ENCODE data around the gene FIZ1.

FIZ1 gene

GRCh38 chr19:55635334-55635717 is 36.0 kb upstream of the FIZ1 start:
- no peak for DNase-seq

- DNase-seq = no peak
Measured at GRCh38 chr19:55633861-55634260, 34.5 kb upstream of the FIZ1 start.

- peak; percentile 90 for DNase-seq
Measured at GRCh38 chr19:55632463-55632834, 33.1 kb upstream of the FIZ1 start.

- peak; percentile 62 for DNase-seq
Measured at GRCh38 chr19:55626350-55626749, 27.0 kb upstream of the FIZ1 start.

- DNase-seq = no peak
Measured at GRCh38 chr19:55625004-55625326, 25.6 kb upstream of the FIZ1 start.

- peak; percentile 98 for DNase-seq
Measured at GRCh38 chr19:55624109-55625003, 25.0 kb upstream of the FIZ1 start, which contains the start of gene ZNF784. TSS of gene ZNF784 (minus strand) at chr19:55624566. CDS start at chr19:55624561, 5 bp downstream.

GRCh38 chr19:55623561-55623960 is 24.2 kb upstream of the FIZ1 start:
- no peak for DNase-seq

- DNase-seq = no peak
Measured at GRCh38 chr19:55623130-55623529, 23.8 kb upstream of the FIZ1 start.

- DNase-seq = no peak
Measured at GRCh38 chr19:55622242-55622969, 23.1 kb upstream of the FIZ1 start.

GRCh38 chr19:55621673-55622231 is 22.4 kb upstream of the FIZ1 start:
- DNase-seq = no peak

GRCh38 chr19:55621205-55621672 is 21.9 kb upstream of the FIZ1 start:
- no peak for DNase-seq

GRCh38 chr19:55620410-55621204 is 21.3 kb upstream of the FIZ1 start:
- DNase-seq = peak; percentile 62

- no peak for DNase-seq
Measured at GRCh38 chr19:55619286-55619685, 20.0 kb upstream of the FIZ1 start.

GRCh38 chr19:55618426-55618825 is 19.1 kb upstream of the FIZ1 start:
- no peak for DNase-seq

- no peak for DNase-seq
Measured at GRCh38 chr19:55617426-55617825, 18.1 kb upstream of the FIZ1 start.

GRCh38 chr19:55616395-55616875 is 17.1 kb upstream of the FIZ1 start:
- no peak for DNase-seq

- DNase-seq = no peak
Measured at GRCh38 chr19:55615543-55616394, 16.5 kb upstream of the FIZ1 start.

GRCh38 chr19:55614711-55615542 is 15.6 kb upstream of the FIZ1 start:
- DNase-seq = no peak

GRCh38 chr19:55613930-55614710 is 14.8 kb upstream of the FIZ1 start:
- no peak for DNase-seq

GRCh38 chr19:55613396-55613795 is 14.1 kb upstream of the FIZ1 start:
- DNase-seq = no peak

All from activated CD8-positive, alpha-beta memory T cell treated with anti-CD3 and anti-CD28 coated beads, Interleukin-2, amount 50 U/mL, for 48 hours (primary cell).